ENCODE results near the gene CEACAM6. TPM values are rescaled to one million over a fixed set of nuclear protein-coding genes. Genes with fewer than 3 reads are reported as not detected.
"Not testable (repeated sequence)": the region's sequence is repeated elsewhere in the genome, so short reads cannot be mapped to it uniquely, and the experiment has no call there.

CEACAM6 gene
- total RNA-seq, 2 experiments from 2014 or later: not detected

DNA sequence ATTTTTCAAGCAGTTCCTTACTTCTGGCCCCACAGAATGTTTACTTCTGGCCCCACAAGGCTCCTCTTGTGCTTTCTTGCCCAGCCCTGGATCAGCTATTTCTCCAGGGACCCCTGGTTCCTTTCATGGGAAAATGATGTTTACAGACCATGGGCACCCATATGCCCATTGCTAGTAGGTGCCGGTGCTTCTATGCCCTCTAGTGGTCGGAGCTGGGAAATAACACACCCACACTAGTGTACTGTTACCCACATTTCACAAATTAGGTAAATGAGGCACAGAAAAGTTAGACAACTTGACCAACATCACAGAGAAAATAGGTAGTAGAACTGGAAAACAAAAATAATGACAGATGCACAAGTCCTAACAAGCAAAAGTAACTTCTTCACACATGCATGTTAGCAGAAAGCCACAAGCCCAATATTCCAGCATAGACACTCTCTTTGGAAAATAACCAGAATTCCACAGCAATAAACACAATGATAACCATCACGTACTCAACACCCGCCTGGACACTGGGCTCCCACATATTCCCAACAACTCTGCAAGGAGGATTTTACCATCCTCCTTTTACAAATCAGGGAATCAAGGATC is 1.3 kb upstream of the CEACAM6 start:
- ATAC-seq (peak; percentile 87), DNase-seq (peak; percentile 76)
- CTCF ChIA-PET: interaction anchor here (0.7 to 7.5 kb wide), 32 partner anchors 11 to 635 kb away, joined by 3 to 136 read pairs (median 6); partner anchors contain the start of gene CEACAM3
- H3K4me3 Mint-ChIP-seq: no peak overlapping the region
- peaks cover 42% of the 10 kb centered on the region for H3K27me3 Mint-ChIP-seq
- H3K36me3 Mint-ChIP-seq: no peaks in the 10 kb centered on the region
- peaks cover 2% of the 10 kb centered on the region for H3K4me1 Mint-ChIP-seq
- no peaks in the 10 kb centered on the region for H3K9me3 Mint-ChIP-seq (ENCODE audit: low read depth)
- H3K27ac Mint-ChIP-seq: no peak overlapping the region

DNA sequence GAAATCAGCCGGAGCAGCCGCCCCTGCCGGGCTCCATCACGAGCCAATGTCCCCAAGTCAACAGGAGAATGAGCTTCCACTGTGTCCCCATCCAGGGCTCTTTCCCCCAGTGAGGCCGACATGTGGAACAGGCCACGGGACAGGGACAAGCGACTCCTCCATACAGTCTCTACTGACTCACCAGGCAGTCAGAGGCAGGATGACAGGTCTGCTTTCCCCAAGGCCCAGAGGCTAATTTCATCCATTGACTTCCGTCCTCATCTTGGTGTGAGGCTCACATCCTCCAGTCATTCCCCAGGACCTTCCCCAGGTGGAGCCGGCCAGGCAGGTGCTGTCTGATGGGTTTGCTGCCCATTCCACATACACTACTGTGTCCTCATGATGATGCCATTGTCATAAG is 3.5 kb downstream of the CEACAM6 start:
- Mint-ChIP-seq H3K36me3 (no peaks in the 10 kb centered on the region), H3K4me3 (no peak overlapping the region), H3K9me3 (ENCODE audit: low read depth) (no peaks in the 10 kb centered on the region), H3K4me1 (peaks cover under 1% of the 10 kb centered on the region), H3K27me3 (peaks cover 59% of the 10 kb centered on the region), H3K27ac (no peak overlapping the region)
- ATAC-seq: no peak
- CTCF ChIA-PET: interaction anchor here (1.1 to 2.1 kb wide), 2 partner anchors 26 to 76 kb away, joined by 3 to 5 read pairs; no protein-coding TSS in a partner anchor
- no peak for DNase-seq

DNA sequence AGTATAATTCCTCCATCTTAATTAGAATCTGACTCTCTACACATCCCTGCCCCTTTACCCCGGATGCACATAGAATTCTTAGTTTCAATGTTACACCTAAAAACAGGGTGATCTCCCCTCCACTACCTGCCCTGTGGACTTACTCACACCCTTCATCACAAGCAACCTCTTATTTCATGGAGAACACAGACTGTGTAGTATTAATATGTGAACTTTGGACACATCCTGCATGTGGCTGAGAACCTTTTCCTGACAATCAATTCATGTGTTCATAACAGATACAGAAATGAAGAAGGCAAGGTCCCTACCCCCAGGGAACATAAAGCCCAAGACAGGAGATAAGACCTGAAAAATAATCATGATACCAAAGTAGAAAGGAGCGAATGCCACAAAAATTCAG is 11.8 kb downstream of the CEACAM6 start:
- DNase-seq (no peak), ATAC-seq (no peak)
- CTCF ChIA-PET: interaction anchor here (6.6 kb wide), 1 partner anchor 14 kb away, joined by 34 read pairs; no protein-coding TSS in a partner anchor
- peaks cover 57% of the 10 kb centered on the region for H3K27me3 Mint-ChIP-seq
- no peaks in the 10 kb centered on the region for H3K36me3 Mint-ChIP-seq
- no peak overlapping the region for H3K4me3 Mint-ChIP-seq
- no peak overlapping the region for H3K27ac Mint-ChIP-seq
- H3K9me3 Mint-ChIP-seq (ENCODE audit: low read depth): no peaks in the 10 kb centered on the region
- H3K4me1 Mint-ChIP-seq: peaks cover 2% of the 10 kb centered on the region

DNA sequence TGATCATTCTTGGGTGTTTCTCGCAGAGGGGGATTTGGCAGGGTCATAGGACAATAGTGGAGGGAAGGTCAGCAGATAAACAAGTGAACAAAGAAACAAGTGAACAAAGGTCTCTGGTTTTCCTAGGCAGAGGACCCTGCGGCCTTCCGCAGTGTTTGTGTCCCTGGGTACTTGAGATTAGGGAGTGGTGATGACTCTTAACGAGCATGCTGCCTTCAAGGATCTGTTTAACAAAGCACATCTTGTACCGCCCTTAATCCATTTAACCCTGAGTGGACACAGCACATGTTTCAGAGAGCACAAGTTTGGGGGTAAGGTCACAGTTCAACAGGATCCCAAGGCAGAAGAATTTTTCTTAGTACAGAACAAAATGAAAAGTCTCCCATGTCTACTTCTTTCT is 12.8 kb downstream of the CEACAM6 start:
- not testable (repeated sequence) for H3K27ac Mint-ChIP-seq; DNase-seq; H3K36me3 Mint-ChIP-seq; H3K4me3 Mint-ChIP-seq; ATAC-seq; H3K9me3 Mint-ChIP-seq (ENCODE audit: low read depth); H3K4me1 Mint-ChIP-seq
- H3K27me3 Mint-ChIP-seq: peaks cover 56% of the 10 kb centered on the region
- CTCF ChIA-PET: interaction anchor here (6.6 kb wide), 1 partner anchor 15 kb away, joined by 34 read pairs; no protein-coding TSS in a partner anchor

DNA sequence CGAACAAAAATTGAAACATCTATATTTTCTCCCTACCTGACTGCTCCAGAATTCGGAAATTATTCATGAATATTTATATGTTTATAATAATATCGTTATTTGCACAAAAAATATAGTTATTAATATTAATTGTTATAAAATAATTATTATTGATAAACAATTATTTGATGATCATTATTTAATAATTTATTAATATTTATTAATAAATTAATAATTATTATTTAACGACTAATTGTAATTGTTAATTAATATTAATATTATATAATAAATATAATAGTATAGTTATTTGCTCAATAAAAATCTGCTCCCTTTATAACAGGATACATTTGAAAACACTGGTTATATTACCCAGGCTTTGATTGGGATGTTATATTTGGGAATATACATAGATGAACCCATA is 14.3 kb downstream of the CEACAM6 start:
- Mint-ChIP-seq H3K36me3 (no peaks in the 10 kb centered on the region), H3K4me1 (peaks cover 17% of the 10 kb centered on the region), H3K27ac (no peak overlapping the region), H3K4me3 (no peak overlapping the region), H3K27me3 (peaks cover 58% of the 10 kb centered on the region), H3K9me3 (ENCODE audit: low read depth) (no peaks in the 10 kb centered on the region)
- ATAC-seq (no peak), DNase-seq (no peak)
- CTCF ChIA-PET: interaction anchor here (1.4 to 3.6 kb wide), 4 partner anchors 10 to 17 kb away, joined by 4 to 27 read pairs (median 5); no protein-coding TSS in a partner anchor

DNA sequence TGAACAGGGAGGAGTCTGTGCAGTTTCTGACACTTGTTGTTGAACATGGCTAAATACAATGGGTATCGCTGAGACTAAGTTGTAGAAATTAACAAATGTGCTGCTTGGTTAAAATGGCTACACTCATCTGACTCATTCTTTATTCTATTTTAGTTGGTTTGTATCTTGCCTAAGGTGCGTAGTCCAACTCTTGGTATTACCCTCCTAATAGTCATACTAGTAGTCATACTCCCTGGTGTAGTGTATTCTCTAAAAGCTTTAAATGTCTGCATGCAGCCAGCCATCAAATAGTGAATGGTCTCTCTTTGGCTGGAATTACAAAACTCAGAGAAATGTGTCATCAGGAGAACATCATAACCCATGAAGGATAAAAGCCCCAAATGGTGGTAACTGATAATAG is 16.1 kb downstream of the CEACAM6 start:
- CTCF ChIA-PET: interaction anchor here (0.8 to 3.6 kb wide), 4 partner anchors 14 to 24 kb away, joined by 3 to 27 read pairs (median 4); no protein-coding TSS in a partner anchor
- Mint-ChIP-seq H3K9me3 (ENCODE audit: low read depth) (no peaks in the 10 kb centered on the region), H3K4me3 (no peak overlapping the region), H3K4me1 (peaks cover 23% of the 10 kb centered on the region), H3K27me3 (peaks cover 57% of the 10 kb centered on the region), H3K27ac (no peak overlapping the region), H3K36me3 (no peaks in the 10 kb centered on the region)
- no peak for ATAC-seq
- DNase-seq: no peak

DNA sequence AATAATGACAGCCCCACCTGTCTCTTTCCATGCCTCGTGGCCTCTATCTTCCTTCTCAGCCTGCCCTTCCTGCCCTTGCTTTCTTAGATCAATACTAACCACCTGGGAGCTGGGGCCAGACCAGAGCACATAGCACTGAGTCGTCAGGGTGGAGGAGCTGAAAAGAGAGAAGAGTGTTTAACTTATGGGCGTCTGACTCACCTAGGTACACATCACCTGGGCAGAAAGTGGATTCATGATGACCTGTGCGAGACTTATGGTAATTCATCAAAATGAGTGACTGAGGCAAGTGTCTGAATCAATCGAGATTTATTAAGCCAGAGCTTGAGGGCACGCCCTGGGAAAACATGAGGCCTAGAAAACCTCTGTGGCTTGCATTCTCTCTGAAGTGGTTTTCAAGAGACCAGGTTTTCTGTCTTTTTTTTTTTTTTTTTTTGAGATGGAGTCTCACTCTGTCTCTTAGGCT is 19.2 kb downstream of the CEACAM6 start:
- Mint-ChIP-seq H3K27ac (no peak overlapping the region), H3K9me3 (ENCODE audit: low read depth) (no peaks in the 10 kb centered on the region), H3K4me1 (peaks cover 23% of the 10 kb centered on the region), H3K36me3 (no peaks in the 10 kb centered on the region), H3K4me3 (no peak overlapping the region), H3K27me3 (peaks cover 72% of the 10 kb centered on the region)
- DNase-seq (peak; percentile 46), ATAC-seq (peak; percentile 47)
- CTCF ChIA-PET: interaction anchor here (0.6 to 6.6 kb wide), 5 partner anchors 11 to 77 kb away, joined by 3 to 71 read pairs (median 17); partner anchors contain the start of gene CEACAM6

DNA sequence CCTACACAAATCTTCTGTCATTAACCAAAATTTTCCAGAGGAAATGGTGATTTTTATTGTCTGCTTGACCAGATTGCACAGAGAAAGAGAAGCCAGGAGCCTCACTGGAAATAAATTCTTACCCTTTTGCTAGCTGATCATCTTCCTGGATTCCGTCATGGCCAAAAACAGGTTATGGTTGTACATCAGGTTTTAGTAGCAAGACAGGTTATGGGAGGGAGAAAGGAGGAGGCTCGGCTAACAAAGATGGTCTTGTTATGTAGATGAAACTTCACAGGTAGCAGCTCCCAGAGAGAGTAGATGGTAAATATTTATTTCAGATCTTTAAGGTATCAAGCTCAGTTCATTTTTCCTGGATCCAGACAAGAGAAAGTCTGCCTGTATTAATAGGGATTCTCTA is 21.4 kb downstream of the CEACAM6 start:
- peaks cover 21% of the 10 kb centered on the region for H3K4me1 Mint-ChIP-seq
- H3K27ac Mint-ChIP-seq: no peak overlapping the region
- no peaks in the 10 kb centered on the region for H3K9me3 Mint-ChIP-seq (ENCODE audit: low read depth)
- ATAC-seq: no peak
- peaks cover 73% of the 10 kb centered on the region for H3K27me3 Mint-ChIP-seq
- DNase-seq: no peak
- H3K4me3 Mint-ChIP-seq: no peak overlapping the region
- no peaks in the 10 kb centered on the region for H3K36me3 Mint-ChIP-seq
- CTCF ChIA-PET: interaction anchor here (1.1 to 6.6 kb wide), 5 partner anchors 9 to 70 kb away, joined by 3 to 71 read pairs (median 17); partner anchors contain the start of genes CEACAM3 and CEACAM6

DNA sequence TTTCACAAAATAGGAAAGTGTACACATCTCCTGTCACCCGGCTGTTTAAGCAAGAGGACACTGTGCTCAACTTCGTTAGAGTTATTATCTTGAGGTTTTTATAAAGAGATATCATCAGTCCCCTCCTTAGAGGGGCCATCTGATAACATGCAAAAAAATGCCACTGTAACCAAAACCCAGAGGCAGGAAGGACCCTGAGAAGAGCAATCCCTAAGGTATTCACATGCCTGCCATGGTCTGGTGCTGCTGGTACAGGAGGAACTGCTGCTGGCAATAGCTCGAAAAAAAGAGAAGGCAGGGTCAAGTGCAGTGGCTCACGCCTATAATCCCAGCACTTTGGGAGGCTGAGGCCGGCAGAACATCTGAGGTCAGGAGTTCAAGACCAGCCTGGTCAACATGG is 28.3 kb downstream of the CEACAM6 start:
- Mint-ChIP-seq H3K27ac (no peak overlapping the region), H3K4me1 (peaks cover 17% of the 10 kb centered on the region), H3K4me3 (no peak overlapping the region), H3K36me3 (no peaks in the 10 kb centered on the region), H3K27me3 (peaks cover 61% of the 10 kb centered on the region), H3K9me3 (ENCODE audit: low read depth) (no peaks in the 10 kb centered on the region)
- ATAC-seq (no peak), DNase-seq (no peak)
- CTCF ChIA-PET: interaction anchor here (7.5 to 8.2 kb wide), 2 partner anchors 11 to 30 kb away, joined by 71 to 136 read pairs; partner anchors contain the start of genes CEACAM3 and CEACAM6

DNA sequence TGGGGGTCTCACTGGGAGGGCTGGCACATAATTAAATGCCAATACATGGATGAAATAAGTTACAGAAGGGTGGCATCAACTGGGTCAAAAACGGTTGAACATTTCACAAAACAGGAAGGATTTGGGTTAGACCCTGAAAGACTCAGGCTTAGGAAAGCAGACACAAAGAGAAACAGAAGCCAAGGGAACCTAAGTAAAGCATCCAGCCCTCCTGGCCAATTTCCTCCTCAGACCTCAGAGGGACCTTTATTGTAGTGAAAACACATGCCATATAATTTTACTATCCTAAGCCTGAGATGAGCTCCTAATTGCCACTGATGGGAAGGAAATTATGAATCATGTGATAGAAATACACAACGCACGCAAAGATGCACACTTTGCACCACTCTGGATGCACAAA is 29.0 kb downstream of the CEACAM6 start:
- DNase-seq: no peak
- no peaks in the 10 kb centered on the region for H3K9me3 Mint-ChIP-seq (ENCODE audit: low read depth)
- H3K27me3 Mint-ChIP-seq: peaks cover 59% of the 10 kb centered on the region
- peaks cover 17% of the 10 kb centered on the region for H3K4me1 Mint-ChIP-seq
- CTCF ChIA-PET: interaction anchor here (0.7 to 8.2 kb wide), 10 partner anchors 9 to 871 kb away, joined by 3 to 136 read pairs (median 6); partner anchors contain the start of genes CEACAM3 and CEACAM6
- no peak overlapping the region for H3K27ac Mint-ChIP-seq
- no peak for ATAC-seq
- H3K4me3 Mint-ChIP-seq: no peak overlapping the region
- H3K36me3 Mint-ChIP-seq: no peaks in the 10 kb centered on the region

DNA sequence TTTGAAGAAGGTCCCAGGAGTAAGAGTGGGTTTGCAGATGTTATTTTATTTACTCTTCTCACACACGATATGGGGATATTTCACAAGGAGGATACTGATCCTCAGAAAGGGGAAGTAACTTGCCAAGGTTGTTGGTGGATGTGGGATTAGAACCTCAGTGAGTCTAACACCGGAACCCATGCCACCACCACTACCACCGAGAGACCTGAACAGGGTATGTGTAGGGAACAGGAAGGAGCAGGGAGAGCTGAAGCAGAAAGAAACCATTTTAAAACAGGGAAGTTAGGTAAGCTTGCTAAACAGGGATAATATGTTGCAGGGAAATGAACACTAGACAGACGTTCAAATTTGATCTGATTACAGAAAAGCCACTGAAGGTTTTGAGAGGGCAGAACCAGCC is 29.4 kb downstream of the CEACAM6 start:
- no peak overlapping the region for H3K4me3 Mint-ChIP-seq
- CTCF ChIA-PET: interaction anchor here (0.7 to 8.2 kb wide), 14 partner anchors 9 to 86 kb away, joined by 3 to 136 read pairs (median 6); partner anchors contain the start of genes CEACAM3 and CEACAM6
- DNase-seq (peak; percentile 50), ATAC-seq (peak; percentile 44)
- H3K9me3 Mint-ChIP-seq (ENCODE audit: low read depth): no peaks in the 10 kb centered on the region
- peak overlapping the region; percentile 13 for H3K27ac Mint-ChIP-seq
- no peaks in the 10 kb centered on the region for H3K36me3 Mint-ChIP-seq
- H3K4me1 Mint-ChIP-seq: peaks cover 17% of the 10 kb centered on the region
- H3K27me3 Mint-ChIP-seq: peaks cover 57% of the 10 kb centered on the region

DNA sequence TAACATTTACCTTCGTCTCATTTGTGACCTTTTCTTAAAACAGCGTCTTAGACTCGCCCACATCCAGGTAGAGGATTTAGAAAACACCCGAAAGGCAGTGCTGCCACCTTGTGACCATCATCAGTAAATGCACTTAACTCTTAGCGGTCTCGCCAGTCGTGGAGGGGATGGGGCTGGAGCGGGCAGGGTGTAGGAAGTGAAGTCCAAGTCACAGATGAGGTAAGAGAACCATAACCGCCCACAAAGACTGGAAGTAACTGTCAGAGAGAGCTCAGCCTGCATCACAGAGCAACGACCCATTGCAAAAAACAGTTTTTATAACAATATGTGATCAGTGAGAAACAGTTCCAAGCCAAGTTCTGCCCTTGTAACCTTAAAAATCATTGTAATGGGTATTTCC is 30.3 kb downstream of the CEACAM6 start:
- Mint-ChIP-seq H3K4me3 (no peak overlapping the region), H3K27me3 (peaks cover 49% of the 10 kb centered on the region)
- CTCF ChIA-PET: interaction anchor here (0.6 to 8.2 kb wide), 15 partner anchors 9 to 79 kb away, joined by 3 to 136 read pairs (median 6); partner anchors contain the start of genes CEACAM3 and CEACAM6

DNA sequence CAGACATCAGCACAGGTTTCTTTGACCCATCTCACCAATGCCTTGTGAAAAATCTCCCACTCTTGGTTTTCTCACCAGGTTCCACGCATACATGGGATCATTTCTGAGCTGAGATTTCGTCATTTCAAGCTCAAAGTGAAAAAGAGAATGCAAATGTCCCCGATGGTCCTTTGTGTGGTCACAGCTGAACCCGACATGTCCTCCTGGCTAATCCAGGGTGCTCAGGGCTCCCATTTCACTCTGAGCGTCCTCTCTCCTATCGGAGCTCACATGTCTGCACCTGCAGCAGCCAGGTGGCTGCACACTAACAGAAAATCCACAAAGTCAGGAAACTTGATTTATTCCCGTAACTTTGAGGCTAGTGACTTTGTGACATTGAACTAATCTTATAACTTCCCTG is 31.7 kb downstream of the CEACAM6 start:
- H3K27me3 Mint-ChIP-seq: peaks cover 50% of the 10 kb centered on the region
- no peak overlapping the region for H3K4me3 Mint-ChIP-seq
- CTCF ChIA-PET: interaction anchor here (0.7 to 8.2 kb wide), 5 partner anchors 7 to 136 kb away, joined by 3 to 136 read pairs (median 30); partner anchors contain the start of genes CEACAM3 and CEACAM6
- no peaks in the 10 kb centered on the region for H3K9me3 Mint-ChIP-seq (ENCODE audit: low read depth)
- DNase-seq: no peak
- ATAC-seq: no peak
- H3K36me3 Mint-ChIP-seq: no peaks in the 10 kb centered on the region
- peaks cover 17% of the 10 kb centered on the region for H3K4me1 Mint-ChIP-seq
- H3K27ac Mint-ChIP-seq: no peak overlapping the region

More for the DNA sequence above, 30.3 kb downstream of the CEACAM6 start:
- Mint-ChIP-seq H3K27ac (no peak overlapping the region), H3K4me1 (peaks cover 17% of the 10 kb centered on the region), H3K9me3 (ENCODE audit: low read depth) (no peaks in the 10 kb centered on the region), H3K36me3 (no peaks in the 10 kb centered on the region)
- peak; percentile 83 for DNase-seq
- ATAC-seq: peak; percentile 87

Data from activated CD8-positive, alpha-beta memory T cell treated with anti-CD3 and anti-CD28 coated beads, Interleukin-2, amount 10 ng/mL, durations not matched to agents 7 days and 5 days (primary cell).